NCI-H82 (cell line): Measurements from ENCODE around the gene ENPEP.

Experiments
- DNase-seq: peaks from one replicate; lab custom pipeline; 2025; lab: John Stamatoyannopoulos, UW

ENPEP gene

DNA sequence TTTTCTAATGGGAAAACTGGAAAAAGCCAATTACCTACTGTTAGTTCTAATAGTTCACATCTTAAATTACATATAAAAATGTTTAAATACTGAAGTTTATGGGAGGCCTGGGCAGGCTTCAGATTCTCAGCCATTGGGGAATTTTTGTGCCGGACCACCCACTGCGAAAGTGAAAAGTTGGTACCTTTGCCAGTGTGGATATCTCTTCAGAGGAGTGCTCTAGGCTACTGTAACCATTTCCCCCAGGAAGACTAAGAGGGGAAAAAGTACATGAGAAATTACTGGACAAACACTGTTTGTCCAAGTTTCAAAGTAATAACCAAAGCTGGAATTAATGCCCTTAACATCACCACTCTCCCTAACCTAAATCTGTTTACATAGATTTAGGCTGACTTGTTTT, 126.1 kb downstream of the ENPEP start:
- DNase-seq = no peak

DNA sequence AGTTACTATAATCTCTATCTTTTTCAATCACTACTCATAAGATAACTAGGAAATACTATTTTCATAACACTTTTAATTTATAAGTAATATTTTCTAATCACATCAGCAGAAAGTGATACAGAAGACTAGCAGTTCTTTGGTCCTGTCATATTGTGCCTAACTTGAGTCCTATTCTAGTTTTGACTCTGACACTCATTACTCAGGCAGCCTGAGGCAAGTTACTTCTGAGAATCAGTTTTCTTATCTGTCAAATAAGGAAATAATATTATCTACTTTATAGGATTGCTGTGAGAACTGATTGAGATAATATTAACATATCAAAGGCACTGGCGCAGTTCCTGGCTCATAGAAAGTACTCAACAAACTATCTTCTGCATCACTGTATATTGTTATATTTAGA, 129.1 kb downstream of the ENPEP start:
- no peak for DNase-seq

DNA sequence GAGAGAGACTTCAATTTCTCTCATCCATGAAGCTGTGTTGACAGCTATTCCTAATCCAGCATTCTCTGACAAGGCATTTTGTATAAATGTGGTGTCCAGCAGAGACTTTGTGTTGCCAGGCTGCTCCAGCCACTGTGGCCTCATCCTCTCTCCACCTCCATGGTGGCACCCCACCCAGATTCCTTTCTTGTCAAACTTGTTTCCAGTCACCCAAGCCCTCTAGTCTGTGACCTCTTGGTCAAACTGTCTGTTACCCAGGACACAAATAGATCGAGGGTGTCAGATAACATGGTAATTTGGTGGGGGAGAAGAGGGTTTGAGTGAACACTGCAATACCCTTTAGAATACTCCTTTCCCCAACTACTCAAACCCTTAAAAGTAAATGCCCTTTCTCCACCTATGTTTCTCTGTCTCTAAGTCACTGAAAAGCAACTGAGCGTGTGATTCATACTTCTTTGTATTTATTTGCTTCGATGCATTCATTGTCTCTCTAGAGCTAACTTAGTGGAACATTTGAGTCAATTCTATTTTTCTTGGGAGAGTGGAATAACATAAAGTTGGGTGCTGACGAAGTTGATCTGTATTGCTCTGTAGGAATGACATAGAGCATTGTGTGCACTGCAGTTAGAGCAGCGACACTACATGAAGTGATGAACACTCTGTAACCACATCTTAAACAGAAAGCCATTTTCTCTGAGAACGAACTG, 133.2 kb downstream of the ENPEP start:
- no peak for DNase-seq

DNA sequence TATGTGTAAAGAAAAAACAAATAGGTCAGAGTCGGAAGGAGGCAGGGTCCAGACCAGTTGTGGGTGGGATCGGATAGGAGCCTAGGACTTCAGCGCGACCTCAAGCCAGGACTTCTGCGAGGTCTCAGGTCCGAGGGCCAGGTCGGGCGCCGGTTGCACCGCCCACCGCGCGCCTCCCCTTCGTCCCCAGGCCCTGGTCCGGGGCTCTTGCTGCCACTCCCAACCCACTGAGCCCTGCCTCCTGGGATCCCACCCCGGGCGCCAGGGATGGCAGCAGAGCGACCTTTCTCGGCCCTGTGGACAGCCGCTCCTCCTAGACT, 134.6 kb downstream of the ENPEP start:
- no peak for DNase-seq

DNA sequence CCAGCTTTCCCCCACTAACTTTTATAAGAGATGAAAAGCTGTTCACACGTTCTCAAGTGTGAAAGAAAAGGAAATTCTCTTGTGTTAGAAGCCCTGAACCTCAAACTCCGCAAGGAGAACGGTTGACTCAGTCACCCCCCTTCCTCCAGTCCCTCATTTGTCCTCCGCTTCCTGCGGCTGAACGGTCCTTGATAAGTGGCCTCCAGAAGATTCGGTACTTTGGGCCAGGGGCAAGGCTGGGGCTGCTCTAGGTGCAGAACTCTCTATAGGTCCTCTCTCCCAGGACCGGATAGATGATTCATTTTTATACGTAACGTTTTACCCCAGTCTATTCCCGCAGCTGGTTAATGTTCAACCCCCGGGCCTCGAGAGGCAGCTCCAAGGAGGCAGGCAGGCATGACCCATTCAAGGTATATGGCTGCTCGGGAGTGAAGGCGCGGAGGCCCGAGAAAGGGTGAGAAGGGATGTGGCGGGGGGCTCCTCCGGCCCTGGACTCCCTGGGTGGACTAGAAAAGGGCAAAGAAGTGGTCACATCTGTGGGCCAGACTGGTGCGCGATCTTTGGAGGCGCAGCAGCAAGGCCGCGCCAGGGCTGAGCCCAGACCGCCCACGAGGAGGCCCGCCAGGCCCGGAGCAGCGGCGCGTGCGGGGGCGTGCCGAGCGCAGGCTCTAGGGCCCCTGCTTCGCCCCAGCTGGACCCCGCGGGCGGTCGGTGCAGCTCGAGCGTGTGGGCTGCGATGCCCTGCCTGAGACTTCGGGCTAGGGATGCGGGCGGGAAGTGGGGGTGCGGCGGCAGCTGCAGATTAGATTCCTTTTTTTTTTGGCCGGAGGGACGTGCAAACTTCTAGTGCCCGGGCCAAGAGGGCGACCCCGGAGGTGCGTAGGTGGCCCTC, 135.2 kb downstream of the ENPEP start:
- DNase-seq = no peak

DNA sequence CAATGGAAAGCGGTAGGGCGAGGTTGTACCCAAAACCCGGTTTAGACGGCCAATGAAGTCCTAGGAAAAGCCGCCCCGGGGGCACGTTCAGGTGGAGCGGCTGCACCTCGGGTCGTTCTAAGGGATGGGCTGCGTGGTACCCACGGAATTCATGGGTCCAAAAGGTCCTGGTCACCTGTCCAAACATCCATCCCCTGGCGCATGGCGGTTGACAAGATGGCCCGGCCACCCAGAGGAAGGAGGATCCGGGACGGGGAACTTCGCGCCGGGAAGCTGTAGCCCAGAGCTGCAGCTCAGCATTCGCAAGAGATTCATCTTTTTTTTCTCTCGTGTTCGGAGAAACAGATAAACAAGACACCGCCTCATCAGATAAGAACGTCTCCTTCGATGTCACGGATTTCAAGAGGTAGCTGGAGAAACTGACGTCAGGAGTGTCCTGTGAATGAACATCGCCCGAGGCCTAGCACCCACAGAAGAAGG, 136.1 kb downstream of the ENPEP start:
- no peak for DNase-seq

DNA sequence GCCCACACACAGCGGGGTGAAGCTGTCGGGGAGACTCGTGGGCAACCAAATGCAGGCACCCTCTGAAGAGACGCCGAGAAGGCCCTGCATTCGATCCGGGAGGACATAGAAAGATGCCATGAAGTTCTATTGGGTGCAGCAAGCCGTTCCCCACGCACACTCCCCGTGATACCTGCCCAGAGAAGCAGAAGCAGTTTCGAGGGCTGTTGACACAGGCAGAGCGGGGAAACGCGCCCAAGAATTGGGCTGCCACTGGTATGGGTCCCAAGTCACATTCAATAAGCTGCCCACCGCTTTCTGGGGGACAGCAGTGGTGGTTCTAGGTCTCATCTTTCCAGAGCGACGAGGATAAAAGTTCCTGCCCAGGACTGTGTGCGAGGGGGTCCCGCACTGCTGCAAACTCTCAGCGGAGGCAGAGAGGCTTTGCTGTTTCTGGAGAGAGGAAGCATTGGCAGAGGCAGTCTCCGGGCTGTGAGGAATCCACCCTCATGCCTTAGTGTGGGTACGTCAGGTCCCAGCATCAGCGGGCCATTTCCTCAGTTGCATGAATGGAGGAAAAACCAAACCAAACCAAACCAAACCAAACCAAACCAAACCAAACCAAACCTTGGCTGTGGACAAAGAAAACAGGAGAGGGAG, 136.8 kb downstream of the ENPEP start:
- no peak for DNase-seq

DNA sequence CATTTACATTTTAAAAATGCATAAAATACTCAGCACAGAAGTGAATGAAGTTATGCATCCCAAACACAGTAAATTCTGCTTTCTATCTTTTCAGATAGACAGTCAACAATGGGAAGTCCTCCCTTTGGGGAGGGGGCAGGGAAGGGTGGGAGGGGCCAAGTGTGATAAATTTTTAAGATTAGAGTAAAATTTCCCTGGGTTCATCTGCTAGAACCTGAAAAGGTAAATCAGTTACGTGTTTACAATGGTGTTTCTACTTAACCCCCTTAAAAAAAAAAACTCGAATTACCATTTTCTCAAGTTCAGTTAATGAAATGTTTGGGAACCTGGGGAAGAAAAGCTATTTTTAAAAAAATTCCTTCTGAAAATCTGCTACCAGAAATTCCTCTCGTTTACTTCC, 137.8 kb downstream of the ENPEP start:
- DNase-seq = no peak

DNA sequence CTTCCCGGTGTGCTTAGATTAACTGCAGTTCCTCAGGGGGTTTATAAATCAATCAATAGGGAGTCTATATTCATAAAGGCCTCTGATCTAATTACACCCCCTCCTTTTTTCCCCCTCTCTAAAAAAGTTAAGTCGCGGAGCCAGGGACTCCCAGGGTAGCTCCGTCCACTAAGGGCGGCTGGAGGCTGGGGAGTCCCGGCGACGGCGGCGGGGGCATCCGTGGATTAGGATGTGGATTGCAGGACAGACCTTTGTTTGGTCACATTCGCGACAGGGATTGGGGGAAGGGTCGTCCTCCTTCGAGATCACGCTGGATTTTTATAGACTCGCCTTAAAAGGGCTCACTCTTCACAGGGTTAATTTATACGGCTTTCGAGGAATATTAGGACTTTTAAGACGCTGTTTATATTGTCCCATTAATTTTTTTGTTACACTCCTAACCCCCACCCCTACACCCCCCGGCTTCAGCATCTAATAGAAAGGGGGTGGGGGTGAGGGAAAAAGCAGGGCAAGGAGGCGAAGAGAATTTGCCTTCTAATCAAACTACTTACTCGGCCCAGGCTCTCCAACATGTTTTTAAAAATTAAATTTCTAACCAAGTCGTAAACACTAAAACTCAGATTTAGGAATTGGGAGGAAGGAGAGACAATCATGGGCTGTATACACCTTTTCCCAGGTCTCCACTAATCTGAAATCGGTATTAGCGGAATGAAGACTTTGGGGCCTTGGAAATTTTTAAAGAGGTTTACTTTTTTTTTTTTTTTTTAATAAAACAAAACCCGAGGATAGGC, 138.4 kb downstream of the ENPEP start:
- no peak for DNase-seq
